ENCODE measurements around the gene GLIS1.

DNA sequence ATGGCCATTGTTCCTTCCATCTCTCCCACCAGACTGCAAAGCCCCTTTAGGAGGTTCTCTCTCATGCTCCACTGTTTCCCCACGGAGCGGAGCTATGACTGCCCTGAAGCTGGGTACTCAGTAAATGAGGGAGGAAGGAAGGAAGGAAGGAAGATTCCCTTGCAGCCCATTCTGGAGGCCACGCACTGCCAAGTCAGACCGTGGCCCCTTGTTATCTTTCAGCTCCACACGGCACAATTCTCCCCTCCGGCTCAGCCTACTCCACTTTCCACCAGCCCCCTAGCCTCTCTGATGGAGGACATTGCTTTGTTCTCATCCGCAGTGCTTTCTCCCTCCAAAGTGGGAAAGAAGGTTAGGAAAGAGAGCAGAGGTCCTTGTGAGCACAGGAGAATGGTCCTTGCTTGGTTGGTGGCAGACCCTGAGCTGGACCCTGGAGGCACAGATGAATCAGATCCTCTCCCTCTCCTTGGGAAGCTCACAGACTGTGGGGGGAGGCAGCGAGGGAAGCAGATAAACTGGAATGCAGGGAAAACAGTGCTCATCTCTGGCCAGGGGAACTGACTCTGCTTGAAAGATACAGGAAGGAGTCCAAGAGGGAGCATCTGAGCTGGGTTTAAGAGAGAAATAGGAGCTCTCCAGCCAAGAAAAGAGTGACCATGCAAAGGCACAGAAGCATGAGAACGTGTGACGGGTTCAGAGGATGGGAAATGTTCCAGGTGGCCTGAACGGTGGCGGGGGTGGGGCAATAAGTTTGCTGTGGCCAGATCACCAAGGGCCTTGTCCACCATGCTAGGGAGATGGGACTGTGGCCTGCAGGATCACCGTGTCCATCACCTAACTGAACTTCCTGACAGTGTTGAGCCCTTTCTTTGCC lies 52.6 kb downstream of the GLIS1 start:
- TF ChIP-seq, protein P1, sequence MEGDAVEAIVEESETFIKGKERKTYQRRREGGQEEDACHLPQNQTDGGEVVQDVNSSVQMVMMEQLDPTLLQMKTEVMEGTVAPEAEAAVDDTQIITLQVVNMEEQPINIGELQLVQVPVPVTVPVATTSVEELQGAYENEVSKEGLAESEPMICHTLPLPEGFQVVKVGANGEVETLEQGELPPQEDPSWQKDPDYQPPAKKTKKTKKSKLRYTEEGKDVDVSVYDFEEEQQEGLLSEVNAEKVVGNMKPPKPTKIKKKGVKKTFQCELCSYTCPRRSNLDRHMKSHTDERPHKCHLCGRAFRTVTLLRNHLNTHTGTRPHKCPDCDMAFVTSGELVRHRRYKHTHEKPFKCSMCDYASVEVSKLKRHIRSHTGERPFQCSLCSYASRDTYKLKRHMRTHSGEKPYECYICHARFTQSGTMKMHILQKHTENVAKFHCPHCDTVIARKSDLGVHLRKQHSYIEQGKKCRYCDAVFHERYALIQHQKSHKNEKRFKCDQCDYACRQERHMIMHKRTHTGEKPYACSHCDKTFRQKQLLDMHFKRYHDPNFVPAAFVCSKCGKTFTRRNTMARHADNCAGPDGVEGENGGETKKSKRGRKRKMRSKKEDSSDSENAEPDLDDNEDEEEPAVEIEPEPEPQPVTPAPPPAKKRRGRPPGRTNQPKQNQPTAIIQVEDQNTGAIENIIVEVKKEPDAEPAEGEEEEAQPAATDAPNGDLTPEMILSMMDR (conservative IDR thresholded peaks at IDR 0.05): no peak
- TF ChIP-seq EZH2 (IDR thresholded peaks at IDR 0.05; ENCODE audit: low read depth): no peak

Data from PC-9 (cell line).